Esophagus squamous epithelium (tissue), 4 donors: ENCODE data around the gene COL7A1.

Source experiments
- POLR2A ChIP-seq, 4 donors: fragments of 450-650 bp; IDR thresholded peaks; one replicate each; pipeline ENCODE4 v1.6.1; 2017; ENCODE audit warnings: antibody characterized with exemption in 4 of 4, mild to moderate bottlenecking in 4 of 4, moderate library complexity in 3 of 4
- TF ChIP-seq, protein P1 (sequence below), 6 experiments: fragments of 450-650 bp in 4 of 6; fragments of 200-600 bp in 2 of 6; sonication (generic) in 2 of 6; IDR thresholded peaks; one replicate each; pipeline ENCODE4 v1.5.1; 2016 to 2019; ENCODE audit warnings: antibody characterized with exemption in 6 of 6, mild to moderate bottlenecking in 4 of 6, moderate library complexity in 4 of 6

DNA sequence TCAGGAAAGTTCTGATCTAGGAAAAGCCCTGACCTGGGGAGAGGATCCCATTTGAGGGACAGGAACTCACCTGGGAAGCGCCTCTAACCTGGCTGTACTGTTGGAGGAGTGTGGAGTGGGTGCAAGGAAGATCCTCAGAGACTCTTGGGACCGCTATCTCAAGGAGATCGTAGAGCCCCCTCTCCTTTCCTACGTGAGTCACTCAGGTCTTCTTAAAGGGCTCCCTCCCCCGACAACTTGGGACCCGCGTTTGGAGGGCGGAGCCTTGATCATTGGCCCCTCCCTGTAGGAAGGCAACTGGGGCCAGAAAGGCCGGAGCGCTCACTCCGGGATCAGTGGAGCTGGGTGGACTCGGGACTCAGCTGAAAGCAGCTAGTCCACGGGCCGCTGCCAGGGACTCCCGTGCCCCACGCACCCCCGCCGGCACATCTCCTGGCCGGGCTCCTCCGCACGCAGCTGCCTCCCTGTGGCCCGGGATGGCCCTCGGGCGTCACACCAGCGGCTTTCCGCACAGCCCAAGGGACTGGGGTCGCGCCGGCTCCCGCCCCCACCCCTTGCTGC lies 39.6 kb upstream of the COL7A1 start:
- TF ChIP-seq, protein P1, sequence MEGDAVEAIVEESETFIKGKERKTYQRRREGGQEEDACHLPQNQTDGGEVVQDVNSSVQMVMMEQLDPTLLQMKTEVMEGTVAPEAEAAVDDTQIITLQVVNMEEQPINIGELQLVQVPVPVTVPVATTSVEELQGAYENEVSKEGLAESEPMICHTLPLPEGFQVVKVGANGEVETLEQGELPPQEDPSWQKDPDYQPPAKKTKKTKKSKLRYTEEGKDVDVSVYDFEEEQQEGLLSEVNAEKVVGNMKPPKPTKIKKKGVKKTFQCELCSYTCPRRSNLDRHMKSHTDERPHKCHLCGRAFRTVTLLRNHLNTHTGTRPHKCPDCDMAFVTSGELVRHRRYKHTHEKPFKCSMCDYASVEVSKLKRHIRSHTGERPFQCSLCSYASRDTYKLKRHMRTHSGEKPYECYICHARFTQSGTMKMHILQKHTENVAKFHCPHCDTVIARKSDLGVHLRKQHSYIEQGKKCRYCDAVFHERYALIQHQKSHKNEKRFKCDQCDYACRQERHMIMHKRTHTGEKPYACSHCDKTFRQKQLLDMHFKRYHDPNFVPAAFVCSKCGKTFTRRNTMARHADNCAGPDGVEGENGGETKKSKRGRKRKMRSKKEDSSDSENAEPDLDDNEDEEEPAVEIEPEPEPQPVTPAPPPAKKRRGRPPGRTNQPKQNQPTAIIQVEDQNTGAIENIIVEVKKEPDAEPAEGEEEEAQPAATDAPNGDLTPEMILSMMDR (IDR thresholded peaks at IDR 0.05), result peak in 1 of 6 experiments; percentile 14
- no peak for TF ChIP-seq POLR2A (IDR thresholded peaks at IDR 0.05)
